SK-N-SH (cell line): ENCODE measurements around the gene ABCC10.
"Not testable (repeated sequence)": the region's sequence is repeated elsewhere in the genome, so short reads cannot be mapped to it uniquely, and the experiment has no call there.

Experiments used
- CHD2 ChIP-seq: fragments of 150-350 bp; IDR thresholded peaks from 2 replicates; pipeline ENCODE4 v1.6.1; 2018; ENCODE audit warnings: low read length; ENCODE audit not compliant: partially characterized antibody
- EP300 ChIP-seq, 2 experiments: IDR thresholded peaks; 2 replicates each; pipeline versions ENCODE4 v1.4.0 to v1.6.1; 2012; ENCODE audit warnings: borderline replicate concordance in 1 of 2, low read depth in 1 of 2, low read length in 1 of 2
- JUND ChIP-seq: IDR thresholded peaks from 2 replicates; pipeline ENCODE4 v1.4.0; 2012
- REST ChIP-seq: IDR thresholded peaks from 2 replicates; pipeline ENCODE4 v1.6.1; 2012; ENCODE audit warnings: mild to moderate bottlenecking, low read depth, low read length, moderate library complexity
- SMC3 ChIP-seq: IDR thresholded peaks from 2 replicates; pipeline ENCODE4 v1.6.1; 2012; ENCODE audit warnings: low read depth, low read length, improper control_type of control experiment
- YY1 ChIP-seq: IDR thresholded peaks from 2 replicates; pipeline ENCODE4 v1.4.0; 2012; ENCODE audit warnings: low read depth, mild to moderate bottlenecking

- TF ChIP-seq SMC3; JUND; REST; YY1; EP300 (IDR thresholded peaks at IDR 0.05; ENCODE audit: borderline replicate concordance in 1 of 2, low read depth in 1 of 2, low read length in 1 of 2); CHD2: not testable (repeated sequence)
These were observed 30.8 kb downstream of the ABCC10 start for GRCh38 chr6:43458154-43458553.
